CD1c-positive myeloid dendritic cell (primary cell): ENCODE results near the gene PLEKHG5.

Source experiments
- DNase-seq: peaks from one replicate; pipeline ENCODE4 v3.0.0-alpha.2; 2016; ENCODE audit errors: extremely low spot score

PLEKHG5 gene

GRCh38 chr1:6509220-6509918 lies 17.9 kb upstream of the PLEKHG5 start:
- peak; percentile 80 for DNase-seq

GRCh38 chr1:6508816-6509189 lies 17.3 kb upstream of the PLEKHG5 start:
- no peak for DNase-seq

DNA sequence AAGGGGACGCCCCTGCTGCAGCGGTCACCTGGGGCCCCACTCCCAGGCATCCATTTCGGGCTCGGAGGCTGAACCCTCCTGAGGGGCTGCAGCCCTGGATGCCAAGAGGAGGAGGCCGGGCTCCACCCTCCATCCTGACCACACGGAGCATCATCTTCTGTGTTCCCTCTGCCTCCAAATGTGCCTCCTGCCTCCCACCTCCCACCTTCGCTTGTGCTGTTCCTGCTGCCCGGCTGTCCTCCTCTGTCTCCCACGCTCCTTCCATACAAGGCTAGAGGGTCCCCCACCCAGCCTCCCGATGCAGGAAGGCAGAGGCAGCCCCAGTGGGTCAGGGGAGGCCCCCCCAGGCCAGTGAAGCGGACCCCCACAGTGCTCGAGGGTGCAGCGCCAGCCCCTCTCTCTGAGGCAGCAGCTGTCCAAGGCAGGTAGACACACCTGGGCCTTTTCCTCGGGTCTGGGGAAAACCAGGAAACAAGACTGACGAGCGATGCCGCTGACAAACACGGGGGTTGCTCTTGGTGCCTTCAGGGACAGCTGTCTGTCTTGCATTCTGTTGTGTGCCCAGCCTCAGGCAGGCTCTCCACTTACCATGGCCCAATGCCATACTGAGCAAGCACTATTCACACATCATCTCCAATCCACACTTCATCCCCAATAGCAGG lies 16.8 kb upstream of the PLEKHG5 start:
- no peak for DNase-seq

DNA sequence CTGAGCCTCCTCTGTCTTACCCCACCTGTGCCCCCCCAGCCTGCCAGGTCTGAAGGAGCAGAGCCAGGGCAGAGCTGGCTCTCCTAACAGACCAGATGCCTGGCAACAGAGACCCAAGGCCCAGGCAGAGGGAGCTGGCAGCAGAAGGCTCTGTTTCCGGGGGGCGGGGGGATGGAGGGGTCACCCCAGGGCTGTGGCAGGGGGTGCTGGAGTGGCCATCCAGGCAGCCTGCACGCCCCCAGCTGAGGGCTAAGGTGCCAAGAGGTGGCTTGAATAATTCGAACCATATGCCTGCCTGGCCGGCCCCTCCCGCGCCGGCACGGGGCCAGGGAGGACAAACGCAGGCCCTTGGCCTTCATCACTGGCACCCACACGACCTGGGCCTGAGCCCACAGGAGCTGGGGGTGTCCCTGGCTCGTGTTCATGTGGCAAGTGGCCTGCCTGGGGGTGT lies 16.0 kb upstream of the PLEKHG5 start:
- no peak for DNase-seq

GRCh38 chr1:6507037-6507428 lies 15.6 kb upstream of the PLEKHG5 start:
- peak; percentile 85 for DNase-seq

- no peak for DNase-seq
These were observed 15.0 kb upstream of the PLEKHG5 start for GRCh38 chr1:6506210-6507036.

DNA sequence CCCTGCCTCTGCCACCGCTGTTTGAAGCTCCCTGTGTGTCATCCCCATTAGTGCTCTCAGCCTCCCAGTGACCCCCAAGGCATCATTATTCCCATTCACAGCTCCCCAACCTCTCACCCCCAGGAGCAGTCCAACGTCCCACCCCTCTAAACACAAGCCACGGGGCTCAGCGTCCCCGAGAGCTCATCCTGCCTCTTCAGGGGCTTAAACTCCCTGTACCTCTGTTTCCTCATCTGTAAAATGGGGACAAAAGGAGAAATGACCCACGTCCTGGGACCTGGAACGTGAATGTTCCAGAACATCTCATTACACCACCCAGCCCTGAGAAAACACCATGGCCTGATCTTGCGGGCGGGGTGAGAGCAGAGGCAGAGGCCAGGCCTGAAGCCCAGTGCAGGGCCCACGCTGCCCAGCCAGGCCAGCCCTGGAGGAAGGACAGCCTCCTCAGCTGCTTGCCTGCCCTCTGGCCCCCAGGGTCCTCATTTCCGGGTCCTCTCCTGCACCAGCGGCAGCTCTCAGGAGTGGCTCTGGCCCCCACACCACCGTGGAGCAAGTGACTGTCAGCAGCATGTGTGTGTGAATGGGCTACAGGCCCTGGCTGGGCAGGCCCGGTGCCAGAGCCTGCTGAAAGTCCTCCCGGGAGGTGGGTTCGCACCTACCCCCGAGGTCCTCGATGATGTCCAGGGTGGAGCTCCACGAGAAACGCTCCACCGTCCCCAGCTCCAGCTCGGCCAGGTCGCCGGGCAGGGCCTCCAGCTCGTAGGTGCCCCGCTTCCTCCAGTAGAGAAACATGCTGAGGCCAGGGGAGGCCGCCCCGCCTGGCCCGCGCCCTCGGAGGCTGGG lies 14.1 kb upstream of the PLEKHG5 start:
- no peak for DNase-seq

GRCh38 chr1:6504887-6505286 lies 13.4 kb upstream of the PLEKHG5 start:
- no peak for DNase-seq

DNA sequence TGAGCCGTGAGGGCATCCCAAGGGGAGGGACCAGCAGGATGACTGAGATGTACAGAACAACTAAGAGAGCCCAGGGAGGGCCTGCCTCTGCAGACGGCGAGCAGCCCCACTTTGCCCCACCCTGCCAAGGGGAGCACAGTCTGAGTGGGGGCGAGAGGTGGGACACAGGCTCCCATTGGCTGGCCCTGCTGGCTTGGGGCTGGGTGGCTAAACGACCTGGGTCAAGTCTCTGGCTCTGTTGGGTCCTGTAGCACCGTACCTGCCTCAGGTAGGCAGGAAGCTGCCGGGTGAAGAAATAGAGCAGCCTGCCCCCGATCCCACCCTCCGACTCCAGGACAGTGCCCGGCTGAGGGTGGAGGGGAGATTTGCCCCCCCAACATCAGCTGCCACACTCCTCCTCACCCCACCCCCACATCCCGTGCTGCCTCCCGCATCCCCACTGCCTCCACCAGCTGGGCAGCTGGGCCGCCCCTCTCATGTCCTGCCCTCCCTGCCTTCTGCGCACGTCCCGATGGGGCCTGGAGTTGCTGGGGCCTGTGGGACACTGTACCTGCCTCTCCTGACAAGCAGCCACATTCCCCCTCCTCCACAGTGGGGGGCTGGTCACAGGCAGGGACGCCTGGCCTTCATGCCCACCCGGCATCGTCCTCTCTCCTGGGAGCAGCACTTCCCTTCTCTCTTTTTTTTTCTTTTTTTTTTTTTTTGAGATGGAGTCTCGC lies 12.6 kb upstream of the PLEKHG5 start:
- no peak for DNase-seq

- peak; percentile 94 for DNase-seq
These were observed 10.8 kb upstream of the PLEKHG5 start for GRCh38 chr1:6502000-6502891.

DNA sequence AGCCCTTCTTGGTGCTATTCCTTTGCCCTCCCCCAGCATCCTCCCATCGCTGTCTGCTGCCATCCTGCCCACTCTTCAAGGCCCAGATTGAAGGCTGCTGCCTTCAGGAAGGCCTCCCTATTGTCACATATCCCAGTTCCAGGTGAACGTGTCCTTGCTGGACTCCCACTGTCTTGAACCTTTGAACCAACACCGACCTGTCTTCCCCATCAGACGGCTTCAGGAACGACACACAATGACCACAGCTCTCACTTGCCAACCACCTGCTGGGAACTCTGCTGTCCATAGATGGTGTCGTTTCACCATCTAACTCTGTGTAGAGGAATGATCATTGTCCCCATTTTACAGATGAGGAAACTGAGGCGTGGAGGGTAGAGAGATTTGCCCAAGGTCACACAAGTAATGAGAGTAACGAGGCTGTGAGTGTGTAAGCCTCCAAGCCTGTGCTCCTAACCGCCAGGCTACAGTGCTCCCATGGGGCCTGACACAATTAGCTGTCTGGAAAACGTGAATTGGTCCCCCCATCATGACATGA lies 9.9 kb upstream of the PLEKHG5 start:
- no peak for DNase-seq

- DNase-seq: no peak
These were observed 9.2 kb upstream of the PLEKHG5 start for GRCh38 chr1:6500544-6501278.

- no peak for DNase-seq
These were observed 7.8 kb upstream of the PLEKHG5 start for GRCh38 chr1:6499296-6499695.

DNA sequence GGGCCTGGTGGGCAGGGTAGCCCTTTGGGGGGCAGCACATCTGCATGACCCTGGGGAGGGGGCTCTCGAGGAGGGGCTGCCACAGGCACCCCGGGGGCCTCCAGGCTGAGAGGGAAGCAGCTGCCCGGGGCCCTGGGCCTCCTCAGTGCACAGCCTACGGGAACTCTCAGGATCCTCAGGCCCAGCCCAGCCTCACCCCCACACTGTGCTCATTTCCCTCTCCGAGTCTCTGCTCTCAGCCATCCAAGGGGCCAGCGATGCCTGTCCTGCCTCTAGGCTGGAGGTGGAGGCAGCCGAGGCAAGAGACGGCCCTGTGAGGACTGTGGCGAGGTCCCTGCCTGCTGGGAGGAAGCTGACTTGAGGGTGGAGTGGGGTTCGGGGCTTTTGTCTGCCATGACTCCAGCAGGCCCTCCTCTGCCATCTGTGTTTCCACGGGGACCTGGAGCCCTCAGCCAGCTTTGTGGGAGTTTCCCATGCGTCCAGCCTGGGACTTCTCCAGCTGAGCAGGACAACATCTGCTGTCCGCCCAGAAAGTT lies 7.2 kb upstream of the PLEKHG5 start:
- DNase-seq: peak; percentile 80

DNA sequence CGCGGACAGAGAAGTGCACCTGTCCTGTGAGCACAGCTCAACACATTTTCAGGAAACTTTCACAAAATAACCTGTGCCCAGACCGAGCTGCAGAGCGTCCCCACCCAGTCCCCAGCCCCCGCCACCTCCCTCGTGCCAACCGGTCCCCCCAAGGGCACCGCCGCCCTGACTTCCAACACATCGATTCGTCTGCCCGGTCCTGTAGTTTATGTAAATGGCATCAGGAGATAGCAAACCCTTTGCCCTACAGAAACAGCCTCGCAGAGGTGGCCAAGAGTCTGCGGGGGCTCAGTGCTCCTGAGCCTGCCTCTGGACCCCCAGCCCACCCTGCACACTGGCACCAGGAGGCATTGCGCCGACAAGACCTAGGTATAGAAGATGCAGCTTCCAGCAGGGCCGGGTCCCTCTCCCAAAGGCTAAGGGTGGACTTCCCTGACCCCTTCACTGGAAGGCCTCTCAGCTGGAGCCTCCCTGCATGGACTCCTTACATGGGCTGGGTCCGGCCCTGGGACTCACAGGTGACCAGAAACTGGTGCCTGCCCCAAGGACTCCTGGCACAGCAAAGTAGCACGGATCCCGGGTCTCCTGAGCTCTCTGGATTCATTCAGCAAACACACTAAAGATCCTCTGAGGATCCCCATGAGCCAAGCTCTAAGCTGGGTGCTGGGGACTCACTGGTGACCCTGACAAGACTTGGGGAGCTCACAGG lies 6.6 kb upstream of the PLEKHG5 start:
- DNase-seq: no peak

DNA sequence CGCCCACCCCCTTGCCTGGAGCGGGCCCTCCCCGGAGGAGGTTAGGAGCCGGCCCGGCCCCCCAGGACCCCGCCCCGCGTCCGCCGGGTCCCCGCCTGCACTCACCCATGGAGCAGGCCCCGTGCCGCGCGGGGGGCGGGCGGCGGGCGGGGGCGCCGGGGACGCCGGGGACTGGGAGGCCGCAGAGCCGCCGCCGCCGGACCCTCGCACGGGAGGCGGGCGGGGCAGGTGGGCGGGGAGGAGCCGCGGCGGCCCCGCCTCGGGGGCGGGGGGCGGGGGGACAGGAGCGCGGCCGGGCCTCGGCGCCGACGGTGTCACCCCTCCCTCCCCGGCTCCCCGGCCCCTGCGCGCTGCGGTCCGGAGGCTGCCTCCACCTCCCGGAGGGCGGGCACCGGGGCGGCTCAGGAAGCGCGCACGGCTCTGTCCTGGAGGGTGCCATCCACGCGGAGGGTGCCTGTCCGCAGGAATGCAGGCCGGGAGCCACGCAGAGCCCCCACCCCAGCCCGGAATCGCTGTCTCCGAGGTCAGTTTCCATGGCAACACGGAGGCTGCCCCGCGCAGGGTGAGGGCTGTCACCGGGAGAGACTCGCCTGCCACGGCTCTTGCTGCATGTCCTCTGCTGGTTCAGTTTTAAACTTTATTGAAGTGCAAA lies 5.9 kb upstream of the PLEKHG5 start:
- DNase-seq: peak; percentile 44

- no peak for DNase-seq
These were observed 5.4 kb upstream of the PLEKHG5 start for GRCh38 chr1:6496890-6497214.

- no peak for DNase-seq
These were observed 4.9 kb upstream of the PLEKHG5 start for GRCh38 chr1:6496365-6496721.
